ENCODE measurements around the gene SIN3B. TPM values are rescaled to one million over a fixed set of nuclear protein-coding genes. Genes with fewer than 3 reads are reported as not detected.

Gene SIN3B
- polyA plus RNA-seq, 1 of the 3 experiments (the other 2 are of a cell fraction) = 29.7 TPM

DNA sequence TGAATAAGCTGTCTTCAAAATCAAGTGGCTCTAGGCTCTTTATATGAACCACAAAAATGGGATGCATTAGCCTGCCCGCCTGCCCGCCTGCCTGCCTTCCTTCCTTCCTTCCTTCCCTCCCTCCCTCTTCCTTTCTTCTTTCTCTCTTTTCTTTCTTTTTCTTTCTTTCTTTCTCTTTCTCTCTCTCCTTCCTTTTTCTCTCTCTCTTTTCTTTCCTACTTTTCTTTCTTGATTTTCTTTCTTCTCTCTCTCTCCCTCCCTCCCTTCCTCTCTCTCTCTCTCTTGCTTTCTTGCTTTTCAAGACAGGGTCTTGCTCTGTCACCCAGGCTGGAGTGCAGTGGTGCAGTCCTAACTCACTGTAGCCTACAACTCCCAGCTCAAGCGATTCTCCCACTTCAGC lies 86.5 kb downstream of the SIN3B start:
- Histone ChIP-seq H2AFZ (ENCODE audit: low read depth) (no peak overlapping the region), H3K79me2 (ENCODE audit: insufficient read depth) (no peaks in the 10 kb centered on the region), H3F3A (replicated peaks; ENCODE audit: insufficient read depth) (no peaks in the 10 kb centered on the region), H3K36me3 (replicated peaks in 1 of 2; ENCODE audit: control insufficient read depth in 1 of 2, insufficient read depth in 2 of 2, low read length in 1 of 2) (no peaks in the 10 kb centered on the region), H3K9me3 (no peaks in the 10 kb centered on the region), H3K9ac (no peak overlapping the region), H3K4me3 (ENCODE audit: low read depth in 2 of 2, low read length in 1 of 2) (no peak overlapping the region), H4K20me1 (ENCODE audit: insufficient read depth) (no peaks in the 10 kb centered on the region), H3K27me3 (ENCODE audit: insufficient read depth) (peaks cover 27% of the 10 kb centered on the region; the same call in 1 of the 2 replicates), H3K4me1 (ENCODE audit: control insufficient read depth in 1 of 2, insufficient read depth in 2 of 2, low read depth in 1 of 2, low read length in 1 of 2) (no peaks in the 10 kb centered on the region), H3K4me2 (no peak overlapping the region), H3K9me2 (no peaks in the 10 kb centered on the region), H3K27ac (ENCODE audit: low read depth in 2 of 2, low read length in 1 of 2) (no peak overlapping the region)
- POLR2A ChIA-PET = no interaction called here
- CTCF ChIA-PET = no interaction called here
- TF ChIP-seq MEF2A (IDR thresholded peaks at IDR 0.05; ENCODE audit: borderline replicate concordance, low read depth) (no peak), YY1 (IDR thresholded peaks at IDR 0.05; ENCODE audit: low read depth) (no peak), RXRA (IDR thresholded peaks at IDR 0.05; ENCODE audit: borderline replicate concordance, low read depth) (no peak), MXI1 (IDR thresholded peaks at IDR 0.05; ENCODE audit: low read depth, low read length) (no peak), FOSL2 (IDR thresholded peaks at IDR 0.05; ENCODE audit: borderline replicate concordance, low read depth) (no peak), SIN3A (IDR thresholded peaks at IDR 0.05; ENCODE audit: borderline replicate concordance, low read depth, low read length) (no peak), NFIC (IDR thresholded peaks at IDR 0.05; ENCODE audit: borderline replicate concordance) (no peak)
- TF ChIP-seq, protein P1, sequence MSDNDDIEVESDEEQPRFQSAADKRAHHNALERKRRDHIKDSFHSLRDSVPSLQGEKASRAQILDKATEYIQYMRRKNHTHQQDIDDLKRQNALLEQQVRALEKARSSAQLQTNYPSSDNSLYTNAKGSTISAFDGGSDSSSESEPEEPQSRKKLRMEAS (IDR thresholded peaks at IDR 0.05; ENCODE audit: low read depth) = no peak
- TF ChIP-seq, protein P2, sequence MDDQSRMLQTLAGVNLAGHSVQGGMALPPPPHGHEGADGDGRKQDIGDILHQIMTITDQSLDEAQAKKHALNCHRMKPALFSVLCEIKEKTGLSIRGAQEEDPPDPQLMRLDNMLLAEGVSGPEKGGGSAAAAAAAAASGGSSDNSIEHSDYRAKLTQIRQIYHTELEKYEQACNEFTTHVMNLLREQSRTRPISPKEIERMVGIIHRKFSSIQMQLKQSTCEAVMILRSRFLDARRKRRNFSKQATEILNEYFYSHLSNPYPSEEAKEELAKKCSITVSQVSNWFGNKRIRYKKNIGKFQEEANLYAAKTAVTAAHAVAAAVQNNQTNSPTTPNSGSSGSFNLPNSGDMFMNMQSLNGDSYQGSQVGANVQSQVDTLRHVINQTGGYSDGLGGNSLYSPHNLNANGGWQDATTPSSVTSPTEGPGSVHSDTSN (IDR thresholded peaks at IDR 0.05) = no peak
- TF ChIP-seq, protein P3, sequence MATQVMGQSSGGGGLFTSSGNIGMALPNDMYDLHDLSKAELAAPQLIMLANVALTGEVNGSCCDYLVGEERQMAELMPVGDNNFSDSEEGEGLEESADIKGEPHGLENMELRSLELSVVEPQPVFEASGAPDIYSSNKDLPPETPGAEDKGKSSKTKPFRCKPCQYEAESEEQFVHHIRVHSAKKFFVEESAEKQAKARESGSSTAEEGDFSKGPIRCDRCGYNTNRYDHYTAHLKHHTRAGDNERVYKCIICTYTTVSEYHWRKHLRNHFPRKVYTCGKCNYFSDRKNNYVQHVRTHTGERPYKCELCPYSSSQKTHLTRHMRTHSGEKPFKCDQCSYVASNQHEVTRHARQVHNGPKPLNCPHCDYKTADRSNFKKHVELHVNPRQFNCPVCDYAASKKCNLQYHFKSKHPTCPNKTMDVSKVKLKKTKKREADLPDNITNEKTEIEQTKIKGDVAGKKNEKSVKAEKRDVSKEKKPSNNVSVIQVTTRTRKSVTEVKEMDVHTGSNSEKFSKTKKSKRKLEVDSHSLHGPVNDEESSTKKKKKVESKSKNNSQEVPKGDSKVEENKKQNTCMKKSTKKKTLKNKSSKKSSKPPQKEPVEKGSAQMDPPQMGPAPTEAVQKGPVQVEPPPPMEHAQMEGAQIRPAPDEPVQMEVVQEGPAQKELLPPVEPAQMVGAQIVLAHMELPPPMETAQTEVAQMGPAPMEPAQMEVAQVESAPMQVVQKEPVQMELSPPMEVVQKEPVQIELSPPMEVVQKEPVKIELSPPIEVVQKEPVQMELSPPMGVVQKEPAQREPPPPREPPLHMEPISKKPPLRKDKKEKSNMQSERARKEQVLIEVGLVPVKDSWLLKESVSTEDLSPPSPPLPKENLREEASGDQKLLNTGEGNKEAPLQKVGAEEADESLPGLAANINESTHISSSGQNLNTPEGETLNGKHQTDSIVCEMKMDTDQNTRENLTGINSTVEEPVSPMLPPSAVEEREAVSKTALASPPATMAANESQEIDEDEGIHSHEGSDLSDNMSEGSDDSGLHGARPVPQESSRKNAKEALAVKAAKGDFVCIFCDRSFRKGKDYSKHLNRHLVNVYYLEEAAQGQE (IDR thresholded peaks at IDR 0.05; ENCODE audit: low read depth, low read length) = no peak
- TF ChIP-seq, protein P4, sequence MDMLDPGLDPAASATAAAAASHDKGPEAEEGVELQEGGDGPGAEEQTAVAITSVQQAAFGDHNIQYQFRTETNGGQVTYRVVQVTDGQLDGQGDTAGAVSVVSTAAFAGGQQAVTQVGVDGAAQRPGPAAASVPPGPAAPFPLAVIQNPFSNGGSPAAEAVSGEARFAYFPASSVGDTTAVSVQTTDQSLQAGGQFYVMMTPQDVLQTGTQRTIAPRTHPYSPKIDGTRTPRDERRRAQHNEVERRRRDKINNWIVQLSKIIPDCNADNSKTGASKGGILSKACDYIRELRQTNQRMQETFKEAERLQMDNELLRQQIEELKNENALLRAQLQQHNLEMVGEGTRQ (IDR thresholded peaks at IDR 0.05; ENCODE audit: borderline replicate concordance, low read depth, low read length) = no peak
- 7% methylated on average over 3 of the region's 3 CpGs for WGBS (ENCODE audit: low lambda C conversion rate)
- DNase-seq = no peak

DNA sequence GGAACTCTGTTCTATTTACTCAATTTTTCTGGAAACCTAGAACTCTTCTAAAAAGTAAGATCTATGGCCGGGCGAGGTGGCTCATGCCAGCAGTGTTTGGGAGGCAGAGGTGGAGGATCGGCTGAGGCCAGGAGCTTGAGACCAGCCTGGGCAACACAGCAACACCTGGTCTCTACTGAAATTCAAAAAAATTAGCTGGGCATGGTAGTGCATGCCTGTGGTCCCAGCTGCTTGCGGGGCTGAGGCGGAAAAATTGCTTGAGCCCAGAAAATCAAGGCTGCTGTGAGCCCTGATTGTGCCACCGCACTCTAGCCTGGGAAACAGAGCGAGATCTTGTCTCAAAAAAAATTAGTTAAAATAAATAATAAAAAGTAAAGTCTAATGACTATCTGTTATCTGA lies 88.2 kb downstream of the SIN3B start:
- no peak overlapping the region for H2AFZ ChIP-seq (ENCODE audit: low read depth)
- H3K9me2 ChIP-seq = no peaks in the 10 kb centered on the region
- H3K4me2 ChIP-seq = no peak overlapping the region
- ChIA-PET CTCF (interaction anchor here (1.1 kb wide), 1 partner anchor 72 kb away, joined by 3 read pairs; no protein-coding TSS in a partner anchor), POLR2A (interaction anchor here (0.6 kb wide), 1 partner anchor 1072 kb away, joined by 6 read pairs; no protein-coding TSS in a partner anchor)
- H3F3A ChIP-seq (replicated peaks; ENCODE audit: insufficient read depth) = no peaks in the 10 kb centered on the region
- no peaks in the 10 kb centered on the region for H4K20me1 ChIP-seq (ENCODE audit: insufficient read depth)
- no peak overlapping the region for H3K27ac ChIP-seq (ENCODE audit: low read depth in 2 of 2, low read length in 1 of 2)
- no peak overlapping the region for H3K4me3 ChIP-seq (ENCODE audit: low read depth in 2 of 2, low read length in 1 of 2)
- no peak for DNase-seq
- H3K79me2 ChIP-seq (ENCODE audit: insufficient read depth) = no peaks in the 10 kb centered on the region
- H3K27me3 ChIP-seq (ENCODE audit: insufficient read depth) = peaks cover 37% of the 10 kb centered on the region
- no peaks in the 10 kb centered on the region for H3K36me3 ChIP-seq (replicated peaks in 1 of 2; ENCODE audit: control insufficient read depth in 1 of 2, insufficient read depth in 2 of 2, low read length in 1 of 2)
- TF ChIP-seq ELF1 (IDR thresholded peaks at IDR 0.05) = no peak
- TF ChIP-seq, protein P4 (IDR thresholded peaks at IDR 0.05; ENCODE audit: borderline replicate concordance, low read depth, low read length) = no peak
- no peaks in the 10 kb centered on the region for H3K4me1 ChIP-seq (ENCODE audit: control insufficient read depth in 1 of 2, insufficient read depth in 2 of 2, low read depth in 1 of 2, low read length in 1 of 2)
- H3K9ac ChIP-seq = no peak overlapping the region
- no peaks in the 10 kb centered on the region for H3K9me3 ChIP-seq
- WGBS (ENCODE audit: low lambda C conversion rate) = 13% methylated on average over 7 of the region's 7 CpGs

Measured in SK-N-SH (cell line).